ENCODE measurements around the gene CALR3.
A peak's percentile ranks its signal among the peaks of the same experiment; 100 is the strongest.

Gene CALR3

GRCh38 chr19:16495982-16496612 is at the start of gene CALR3, which contains the start of gene C19orf44:
TSS of gene CALR3 (minus strand) at chr19:16496167. CDS start at chr19:16496129, 38 bp downstream.
TSS of gene C19orf44 (plus strand) at chr19:16496394. CDS start at chr19:16500793, 4,399 bp downstream.
- peak within 1 kb of the TSS; percentile 60 for H3K27ac ChIP-seq
- TF ChIP-seq ZFX (IDR thresholded peaks at IDR 0.05; ENCODE audit: borderline replicate concordance) (no peak), CTCF (IDR thresholded peaks at IDR 0.05) (no peak)

- H3K27ac ChIP-seq, result no peak overlapping the region
- TF ChIP-seq ZFX (IDR thresholded peaks at IDR 0.05; ENCODE audit: borderline replicate concordance), result no peak
- TF ChIP-seq CTCF (IDR thresholded peaks at IDR 0.05), result no peak
Observed at GRCh38 chr19:16544473-16545231, 48.7 kb upstream of the CALR3 start.

GRCh38 chr19:16543734-16544133 is 47.8 kb upstream of the CALR3 start:
- peak overlapping the region; percentile 70 for H3K27ac ChIP-seq

GRCh38 chr19:16542910-16543472 is 47.0 kb upstream of the CALR3 start:
- peak overlapping the region; percentile 70 for H3K27ac ChIP-seq
- TF ChIP-seq ZFX (IDR thresholded peaks at IDR 0.05; ENCODE audit: borderline replicate concordance) (no peak), CTCF (IDR thresholded peaks at IDR 0.05) (no peak)

- TF ChIP-seq ZFX (IDR thresholded peaks at IDR 0.05; ENCODE audit: borderline replicate concordance), result no peak
- TF ChIP-seq CTCF (IDR thresholded peaks at IDR 0.05), result no peak
- H3K27ac ChIP-seq, result peak within 1 kb of the TSS; percentile 70
Observed at GRCh38 chr19:16542045-16542909, 46.3 kb upstream of the CALR3 start, which contains the start of gene CHERP. TSS of gene CHERP (minus strand) at chr19:16542437. CDS start at chr19:16542378, 59 bp downstream.

- TF ChIP-seq CTCF (IDR thresholded peaks at IDR 0.05), result no peak
- TF ChIP-seq ZFX (IDR thresholded peaks at IDR 0.05; ENCODE audit: borderline replicate concordance), result no peak
- H3K27ac ChIP-seq, result peak overlapping the region; percentile 70
Observed at GRCh38 chr19:16541526-16542044, 45.6 kb upstream of the CALR3 start.

GRCh38 chr19:16540948-16541347 is 45.0 kb upstream of the CALR3 start:
- TF ChIP-seq ZFX (IDR thresholded peaks at IDR 0.05; ENCODE audit: borderline replicate concordance) (no peak), CTCF (IDR thresholded peaks at IDR 0.05) (no peak)
- H3K27ac ChIP-seq, result peak overlapping the region; percentile 70; the same call in 1 of the 2 replicates

All from 22Rv1 (cell line).